Measurements from ENCODE around the gene RAB40B.

The RAB40B gene

GRCh38 chr17:82605939-82606600 is 92.4 kb downstream of the RAB40B start:
- no peak for DNase-seq
- in situ Hi-C loops (cut with MboI; ENCODE audit: low pct_unique_long_range_greater_than_20kb, low sequenced_read_pairs), result no loop called here
